Calu3 (cell line): ENCODE results near the gene SHKBP1. TPM values are rescaled to one million over a fixed set of nuclear protein-coding genes. Genes with fewer than 3 reads are reported as not detected.

Source experiments
- BruUV-seq: library from RNA; stranded (reverse); fragments of 400-500 nt; replicated peaks from 2 replicates; lab custom pipeline; 2021; lab: Mats Ljungman, UMichigan
- CTCF ChIA-PET: fragments of 300-600 bp; sonication (Branson Sonifier 250); formaldehyde crosslinking; loops from one replicate; lab custom pipeline; 2022; ENCODE audit warnings: antibody characterized with exemption; lab: Charles Lee
- DNase-seq: peaks from one replicate; pipeline ENCODE4 v3.0.0; 2022
- H3K27ac Mint-ChIP-seq: one replicate; pipeline ENCODE4 v1.8.0; 2022; ENCODE audit warnings: mixed read lengths; ENCODE audit not compliant: unreplicated experiment
- H3K27me3 Mint-ChIP-seq: one replicate; pipeline ENCODE4 v1.8.0; 2022; ENCODE audit warnings: mixed read lengths; ENCODE audit not compliant: unreplicated experiment
- H3K36me3 Mint-ChIP-seq: one replicate; pipeline ENCODE4 v1.8.0; 2022; ENCODE audit warnings: mild to moderate bottlenecking, moderate library complexity, mixed read lengths; ENCODE audit not compliant: insufficient read depth, unreplicated experiment
- H3K4me1 Mint-ChIP-seq: one replicate; pipeline ENCODE4 v1.8.0; 2022; ENCODE audit warnings: mild to moderate bottlenecking, low read depth, mixed read lengths; ENCODE audit not compliant: unreplicated experiment
- H3K4me3 Mint-ChIP-seq: one replicate; pipeline ENCODE4 v1.8.0; 2022; ENCODE audit warnings: mild to moderate bottlenecking, low read depth, moderate library complexity, mixed read lengths; ENCODE audit not compliant: unreplicated experiment
- H3K9me3 Mint-ChIP-seq: one replicate; pipeline ENCODE4 v1.8.0; 2022; ENCODE audit warnings: low read depth, mixed read lengths; ENCODE audit not compliant: unreplicated experiment
- intact Hi-C: fragments of 100-400 bp; cut with micrococcal nuclease; formaldehyde crosslinking; loops from one replicate; pipeline ENCODE4 v1.10.0; 2022; ENCODE audit not compliant: unreplicated experiment
- total RNA-seq: library from RNA; stranded (reverse); gene quantifications from 2 replicates; pipeline ENCODE4 v1.2.3, GENCODE V29; 2022
- TF ChIP-seq, protein P1 (sequence below): fragments of 200-600 bp; IDR thresholded peaks from one replicate; pipeline ENCODE4 v1.8.0; 2022; ENCODE audit warnings: antibody characterized with exemption; ENCODE audit not compliant: unreplicated experiment

Gene SHKBP1
- total RNA-seq, 1 experiment from 2014 or later, result 117 TPM

DNA sequence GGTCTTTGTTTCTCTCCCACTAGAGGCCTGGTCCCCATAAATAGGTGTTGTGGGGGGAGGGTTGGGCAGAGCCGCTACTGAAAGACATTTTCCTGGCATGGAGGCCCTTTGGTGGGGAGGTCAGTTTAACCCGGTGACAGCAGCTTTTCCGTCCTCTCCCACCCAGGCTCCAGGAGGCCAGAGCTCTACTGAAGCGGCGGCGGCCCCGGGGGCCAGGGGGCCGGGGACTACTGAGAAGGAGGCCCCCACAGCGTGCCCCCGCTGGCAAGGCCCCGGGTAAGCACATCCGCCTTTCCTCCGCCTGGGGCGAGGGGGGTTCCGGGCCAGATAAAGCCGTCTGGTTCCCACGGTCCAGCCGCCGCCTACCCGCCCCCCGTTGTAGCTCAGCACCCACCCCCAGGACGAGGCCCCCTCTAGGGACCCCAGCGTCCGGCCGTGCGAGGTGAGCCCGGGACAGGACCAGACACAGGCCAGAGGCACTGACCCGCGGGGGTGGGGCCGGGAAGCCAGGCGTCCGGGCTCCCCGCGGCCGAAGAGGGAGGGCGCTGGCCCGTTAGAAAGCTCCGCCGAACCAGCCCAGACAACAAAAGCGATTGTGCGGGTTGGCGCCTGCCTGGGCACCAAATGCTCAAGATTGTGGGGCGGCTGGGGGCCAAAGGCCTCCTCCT, 23.4 kb downstream of the SHKBP1 start:
- peaks cover 67% of the 10 kb centered on the region for H3K4me1 Mint-ChIP-seq

DNA sequence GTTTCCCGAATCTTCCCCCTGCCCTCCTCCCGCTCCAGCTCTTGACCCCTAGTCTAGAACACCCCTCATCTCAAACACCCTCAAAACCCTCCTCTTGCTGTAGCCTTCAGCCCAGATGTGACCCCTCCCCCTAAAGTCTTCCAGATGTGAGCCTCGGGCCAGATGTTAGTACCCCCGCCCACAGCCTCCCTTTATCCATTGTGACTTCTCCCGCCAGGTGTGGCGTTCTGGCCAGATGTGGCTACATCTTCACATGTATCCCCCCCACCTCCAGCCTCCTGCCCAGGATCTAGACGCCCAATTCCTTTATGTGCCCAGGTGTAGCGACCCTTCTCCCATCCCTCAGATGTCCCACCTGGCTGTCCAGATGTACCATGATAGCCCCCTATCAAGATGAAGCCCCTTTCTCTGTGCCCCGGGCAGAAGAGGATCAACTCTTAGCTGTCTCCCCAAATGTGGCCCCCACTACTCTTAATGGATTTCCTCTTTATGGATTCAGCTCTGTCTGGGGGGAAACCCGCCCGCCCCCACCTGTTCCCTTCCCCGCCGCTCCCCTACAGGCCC, 24.0 kb downstream of the SHKBP1 start:
- CTCF ChIA-PET, result interaction anchor here (0.7 kb wide), 1 partner anchor 33 kb away, joined by 3 read pairs; no protein-coding TSS in a partner anchor
- TF ChIP-seq, protein P1, sequence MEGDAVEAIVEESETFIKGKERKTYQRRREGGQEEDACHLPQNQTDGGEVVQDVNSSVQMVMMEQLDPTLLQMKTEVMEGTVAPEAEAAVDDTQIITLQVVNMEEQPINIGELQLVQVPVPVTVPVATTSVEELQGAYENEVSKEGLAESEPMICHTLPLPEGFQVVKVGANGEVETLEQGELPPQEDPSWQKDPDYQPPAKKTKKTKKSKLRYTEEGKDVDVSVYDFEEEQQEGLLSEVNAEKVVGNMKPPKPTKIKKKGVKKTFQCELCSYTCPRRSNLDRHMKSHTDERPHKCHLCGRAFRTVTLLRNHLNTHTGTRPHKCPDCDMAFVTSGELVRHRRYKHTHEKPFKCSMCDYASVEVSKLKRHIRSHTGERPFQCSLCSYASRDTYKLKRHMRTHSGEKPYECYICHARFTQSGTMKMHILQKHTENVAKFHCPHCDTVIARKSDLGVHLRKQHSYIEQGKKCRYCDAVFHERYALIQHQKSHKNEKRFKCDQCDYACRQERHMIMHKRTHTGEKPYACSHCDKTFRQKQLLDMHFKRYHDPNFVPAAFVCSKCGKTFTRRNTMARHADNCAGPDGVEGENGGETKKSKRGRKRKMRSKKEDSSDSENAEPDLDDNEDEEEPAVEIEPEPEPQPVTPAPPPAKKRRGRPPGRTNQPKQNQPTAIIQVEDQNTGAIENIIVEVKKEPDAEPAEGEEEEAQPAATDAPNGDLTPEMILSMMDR, result no peak
- Mint-ChIP-seq H3K9me3 (no peaks in the 10 kb centered on the region), H3K4me3 (peak overlapping the region; percentile 48), H3K36me3 (peaks cover 50% of the 10 kb centered on the region), H3K27me3 (peaks cover 67% of the 10 kb centered on the region), H3K4me1 (peaks cover 70% of the 10 kb centered on the region), H3K27ac (no peak overlapping the region)
- BruUV-seq, result no TSS peak
- no peak for DNase-seq
- intact Hi-C loops, result no loop called here

More for the DNA sequence above, 23.4 kb downstream of the SHKBP1 start:
- Mint-ChIP-seq H3K9me3 (no peaks in the 10 kb centered on the region), H3K27me3 (peaks cover 67% of the 10 kb centered on the region), H3K27ac (no peak overlapping the region), H3K36me3 (peaks cover 44% of the 10 kb centered on the region), H3K4me3 (no peak overlapping the region)
- TF ChIP-seq, protein P1, result no peak
- BruUV-seq, result no TSS peak
- intact Hi-C loops, result loop anchor here (5.0 to 10.0 kb wide), 2 partner anchors 53 to 135 kb away; partner anchors contain the start of genes BLVRB and SPTBN4
- no peak for DNase-seq
- CTCF ChIA-PET, result interaction anchor here (0.6 to 1.8 kb wide), 3 partner anchors 34 to 390 kb away, joined by 3 to 6 read pairs (median 3); no protein-coding TSS in a partner anchor

DNA sequence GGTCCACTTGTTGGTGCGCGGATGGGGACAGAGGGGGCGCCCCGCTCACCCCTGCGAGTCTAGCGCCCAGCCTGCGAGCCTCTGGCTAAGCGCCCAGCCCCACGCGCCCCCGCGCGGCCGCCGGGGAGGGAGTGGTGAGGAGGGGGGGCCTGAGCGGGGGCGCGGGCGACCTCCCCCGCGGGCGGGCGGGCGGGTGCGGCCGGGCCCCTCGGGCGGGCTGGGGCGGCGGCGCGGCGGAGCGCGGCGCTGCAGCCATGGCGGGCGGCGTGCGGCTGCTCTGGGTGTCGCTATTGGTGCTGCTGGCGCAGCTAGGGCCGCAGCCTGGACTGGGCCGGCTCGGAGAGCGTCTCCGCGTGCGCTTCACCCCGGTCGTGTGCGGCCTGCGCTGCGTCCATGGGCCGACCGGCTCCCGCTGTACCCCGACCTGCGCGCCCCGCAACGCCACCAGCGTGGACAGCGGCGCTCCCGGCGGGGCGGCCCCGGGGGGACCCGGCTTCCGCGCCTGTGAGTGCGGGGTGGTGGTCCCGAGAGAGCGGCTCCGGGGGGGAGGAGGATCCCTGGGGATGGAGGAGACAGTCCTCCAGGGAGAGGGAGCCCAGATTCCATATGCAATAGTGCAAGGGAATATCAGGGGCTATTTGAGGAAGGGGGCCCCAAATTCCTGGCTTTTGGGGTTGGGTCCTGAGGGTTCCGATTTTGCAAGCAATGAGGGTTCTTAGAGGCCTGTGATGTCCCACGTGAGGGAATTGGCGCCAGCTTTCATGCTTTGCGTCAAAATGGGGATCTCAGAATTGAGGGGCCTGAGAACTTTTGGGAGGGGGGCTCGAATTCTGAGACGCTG, 24.7 kb downstream of the SHKBP1 start, which contains the start of gene LTBP4:
LTBP4 (plus strand) TSS at position 236 of the 841 bp plus-strand sequence; CDS start at position 255, 19 bp downstream.
- CTCF ChIA-PET, result interaction anchor here (0.6 to 2.4 kb wide), 2 partner anchors 60 to 304 kb away, joined by 5 to 11 read pairs; no protein-coding TSS in a partner anchor
- peak; percentile 48 for DNase-seq
- Mint-ChIP-seq H3K27me3 (peaks cover 62% of the 10 kb centered on the region), H3K4me1 (peaks cover 76% of the 10 kb centered on the region), H3K36me3 (peaks cover 53% of the 10 kb centered on the region), H3K9me3 (no peaks in the 10 kb centered on the region), H3K4me3 (peak within 1 kb of the TSS; percentile 48), H3K27ac (no peak within 1 kb of the TSS)
- intact Hi-C loops, result no loop called here
- TF ChIP-seq, protein P1, result peak; percentile 20
- no TSS peak for BruUV-seq

DNA sequence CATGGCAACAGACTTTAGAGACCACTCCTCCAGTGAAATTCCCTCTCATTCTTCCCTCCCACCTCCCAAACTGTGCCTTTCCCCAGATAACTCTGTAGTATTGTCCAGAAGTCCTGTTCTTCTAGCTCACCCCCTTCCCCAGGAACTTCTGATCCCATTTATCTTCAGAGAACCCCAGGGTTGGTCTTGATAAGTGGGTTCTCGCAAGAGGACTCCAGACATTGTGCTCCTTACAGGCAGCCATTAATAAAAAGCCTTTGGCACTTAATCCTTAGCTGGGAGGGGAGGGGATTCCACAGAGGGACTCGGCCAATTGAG, 26.4 kb downstream of the SHKBP1 start:
- peaks cover 72% of the 10 kb centered on the region for H3K4me1 Mint-ChIP-seq
- peaks cover 60% of the 10 kb centered on the region for H3K27me3 Mint-ChIP-seq
- TF ChIP-seq, protein P1, result no peak
- peaks cover 54% of the 10 kb centered on the region for H3K36me3 Mint-ChIP-seq
- CTCF ChIA-PET, result interaction anchor here (0.7 to 4.3 kb wide), 9 partner anchors 31 to 298 kb away, joined by 4 to 31 read pairs (median 5); partner anchors contain the start of gene BLVRB
- H3K27ac Mint-ChIP-seq, result peak overlapping the region; percentile 62
- DNase-seq, result no peak
- no peaks in the 10 kb centered on the region for H3K9me3 Mint-ChIP-seq
- no TSS peak for BruUV-seq
- H3K4me3 Mint-ChIP-seq, result peak overlapping the region; percentile 69
- intact Hi-C loops, result no loop called here
